Measurements from ENCODE around the gene TDG. TPM values are rescaled to one million over a fixed set of nuclear protein-coding genes. Genes with fewer than 3 reads are reported as not detected.

TDG gene
- total and polyA plus RNA-seq, 10 of the 15 experiments (the other 5 are each of a cell fraction or from before 2014, with no cell fraction given): 29.7 to 68.8 (median 51.2) TPM

DNA sequence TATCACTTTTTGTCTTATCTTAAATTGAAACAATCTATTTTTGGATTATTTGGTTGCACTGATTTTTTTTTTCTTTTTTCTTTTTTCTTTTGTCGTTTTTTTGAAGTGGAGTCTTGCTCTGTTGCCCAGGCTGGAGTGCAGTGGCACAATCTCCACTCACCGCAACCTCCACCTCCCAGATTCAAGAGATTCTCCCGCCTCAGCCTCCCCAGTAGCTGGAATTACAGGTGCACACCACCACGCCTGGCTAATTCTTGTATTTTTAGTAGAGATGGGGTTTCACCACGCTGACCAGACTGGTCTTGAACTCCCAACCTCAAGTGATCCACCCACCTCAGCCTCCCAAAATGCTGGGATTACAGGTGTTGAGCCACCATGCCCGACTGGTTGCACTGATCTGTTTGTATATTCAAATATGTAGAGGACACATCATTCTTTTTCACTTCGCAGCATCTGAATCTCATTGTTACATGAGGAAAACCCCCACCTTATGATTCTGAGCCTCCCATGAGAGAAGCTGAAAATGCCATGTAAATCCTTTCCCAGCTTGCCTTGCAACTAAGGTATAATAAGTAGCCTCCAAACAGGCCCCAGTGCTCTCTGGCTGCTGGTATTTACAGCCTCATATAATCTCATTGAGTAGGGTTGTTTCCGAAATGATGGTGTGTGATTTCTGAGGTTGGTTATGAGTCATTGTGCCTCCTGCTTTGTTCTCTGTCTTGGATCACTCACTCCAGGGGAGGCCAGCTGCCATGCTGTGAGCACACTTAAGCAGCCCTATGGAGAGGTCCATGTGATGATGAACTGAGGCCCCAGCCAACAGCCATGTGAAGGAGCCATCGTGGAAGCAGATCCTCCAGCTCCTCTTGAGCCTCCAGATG is 40.7 kb upstream of the TDG start (continued):
- TF ChIP-seq, protein P1, sequence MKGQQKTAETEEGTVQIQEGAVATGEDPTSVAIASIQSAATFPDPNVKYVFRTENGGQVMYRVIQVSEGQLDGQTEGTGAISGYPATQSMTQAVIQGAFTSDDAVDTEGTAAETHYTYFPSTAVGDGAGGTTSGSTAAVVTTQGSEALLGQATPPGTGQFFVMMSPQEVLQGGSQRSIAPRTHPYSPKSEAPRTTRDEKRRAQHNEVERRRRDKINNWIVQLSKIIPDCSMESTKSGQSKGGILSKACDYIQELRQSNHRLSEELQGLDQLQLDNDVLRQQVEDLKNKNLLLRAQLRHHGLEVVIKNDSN (IDR thresholded peaks at IDR 0.05; ENCODE audit: borderline replicate concordance, extremely low read length, insufficient read depth, low read depth, low read length): no peak
- TF ChIP-seq, protein P2, sequence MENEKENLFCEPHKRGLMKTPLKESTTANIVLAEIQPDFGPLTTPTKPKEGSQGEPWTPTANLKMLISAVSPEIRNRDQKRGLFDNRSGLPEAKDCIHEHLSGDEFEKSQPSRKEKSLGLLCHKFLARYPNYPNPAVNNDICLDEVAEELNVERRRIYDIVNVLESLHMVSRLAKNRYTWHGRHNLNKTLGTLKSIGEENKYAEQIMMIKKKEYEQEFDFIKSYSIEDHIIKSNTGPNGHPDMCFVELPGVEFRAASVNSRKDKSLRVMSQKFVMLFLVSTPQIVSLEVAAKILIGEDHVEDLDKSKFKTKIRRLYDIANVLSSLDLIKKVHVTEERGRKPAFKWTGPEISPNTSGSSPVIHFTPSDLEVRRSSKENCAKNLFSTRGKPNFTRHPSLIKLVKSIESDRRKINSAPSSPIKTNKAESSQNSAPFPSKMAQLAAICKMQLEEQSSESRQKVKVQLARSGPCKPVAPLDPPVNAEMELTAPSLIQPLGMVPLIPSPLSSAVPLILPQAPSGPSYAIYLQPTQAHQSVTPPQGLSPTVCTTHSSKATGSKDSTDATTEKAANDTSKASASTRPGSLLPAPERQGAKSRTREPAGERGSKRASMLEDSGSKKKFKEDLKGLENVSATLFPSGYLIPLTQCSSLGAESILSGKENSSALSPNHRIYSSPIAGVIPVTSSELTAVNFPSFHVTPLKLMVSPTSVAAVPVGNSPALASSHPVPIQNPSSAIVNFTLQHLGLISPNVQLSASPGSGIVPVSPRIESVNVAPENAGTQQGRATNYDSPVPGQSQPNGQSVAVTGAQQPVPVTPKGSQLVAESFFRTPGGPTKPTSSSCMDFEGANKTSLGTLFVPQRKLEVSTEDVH (IDR thresholded peaks at IDR 0.05; ENCODE audit: low read depth, partially characterized antibody): no peak
- no peak for TF ChIP-seq ZNF384 (IDR thresholded peaks at IDR 0.05; ENCODE audit: borderline replicate concordance, low read depth, low read length)
- TF ChIP-seq BHLHE40 (IDR thresholded peaks at IDR 0.05; ENCODE audit: borderline replicate concordance in 1 of 2, low read depth in 2 of 2, low read length in 1 of 2): peak; percentile 68 to 77; a peak in 3 of 4 replicates
- 0 out of 2 replicates have a peak, but pooled peaks have one; percentile 46 for TF ChIP-seq CHD2 (IDR thresholded peaks at IDR 0.05; ENCODE audit: borderline replicate concordance, low read depth, low read length)
- 0 out of 4 replicates have a peak, but pooled peaks of 1 of the 2 experiments have one; percentile 45 for TF ChIP-seq SRF (IDR thresholded peaks at IDR 0.05; ENCODE audit: low read depth in 2 of 2, low read length in 2 of 2)
- no peak for TF ChIP-seq SIX5 (IDR thresholded peaks at IDR 0.05; ENCODE audit: low read depth, low read length, severe bottlenecking)
- TF ChIP-seq, protein P3, sequence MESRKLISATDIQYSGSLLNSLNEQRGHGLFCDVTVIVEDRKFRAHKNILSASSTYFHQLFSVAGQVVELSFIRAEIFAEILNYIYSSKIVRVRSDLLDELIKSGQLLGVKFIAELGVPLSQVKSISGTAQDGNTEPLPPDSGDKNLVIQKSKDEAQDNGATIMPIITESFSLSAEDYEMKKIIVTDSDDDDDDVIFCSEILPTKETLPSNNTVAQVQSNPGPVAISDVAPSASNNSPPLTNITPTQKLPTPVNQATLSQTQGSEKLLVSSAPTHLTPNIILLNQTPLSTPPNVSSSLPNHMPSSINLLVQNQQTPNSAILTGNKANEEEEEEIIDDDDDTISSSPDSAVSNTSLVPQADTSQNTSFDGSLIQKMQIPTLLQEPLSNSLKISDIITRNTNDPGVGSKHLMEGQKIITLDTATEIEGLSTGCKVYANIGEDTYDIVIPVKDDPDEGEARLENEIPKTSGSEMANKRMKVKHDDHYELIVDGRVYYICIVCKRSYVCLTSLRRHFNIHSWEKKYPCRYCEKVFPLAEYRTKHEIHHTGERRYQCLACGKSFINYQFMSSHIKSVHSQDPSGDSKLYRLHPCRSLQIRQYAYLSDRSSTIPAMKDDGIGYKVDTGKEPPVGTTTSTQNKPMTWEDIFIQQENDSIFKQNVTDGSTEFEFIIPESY (IDR thresholded peaks at IDR 0.05): no peak
- 0 out of 2 replicates have a peak, but pooled peaks have one; percentile 77 for TF ChIP-seq RCOR1 (conservative IDR thresholded peaks at IDR 0.05; ENCODE audit: low read depth, low read length)
- TF ChIP-seq RB1 (IDR thresholded peaks at IDR 0.05; ENCODE audit: borderline replicate concordance): no peak
- TF ChIP-seq KDM1A (IDR thresholded peaks at IDR 0.05; ENCODE audit: borderline replicate concordance): no peak
- no peak for TF ChIP-seq MYB (IDR thresholded peaks at IDR 0.05; ENCODE audit: borderline replicate concordance, low read depth, low read length)
- no peak for TF ChIP-seq STAT3 (IDR thresholded peaks at IDR 0.05; ENCODE audit: low read depth, low read length)
- TF ChIP-seq HCFC1 (IDR thresholded peaks at IDR 0.05; ENCODE audit: low read length): no peak
- no peak for TF ChIP-seq KLF5 (IDR thresholded peaks at IDR 0.05; ENCODE audit: partially characterized antibody)
- TF ChIP-seq IKZF2 (IDR thresholded peaks at IDR 0.05): peak; percentile 91 to 92
- no peak for TF ChIP-seq YBX1 (IDR thresholded peaks at IDR 0.05)
- no peak for TF ChIP-seq ZZZ3 (IDR thresholded peaks at IDR 0.05; ENCODE audit: control insufficient read depth, insufficient read length, low read depth)
- peak; percentile 95 for TF ChIP-seq TCF12 (IDR thresholded peaks at IDR 0.05; ENCODE audit: low read depth, low read length)
- peak; percentile 56; the same call in 1 of the 2 replicates for TF ChIP-seq NFYB (IDR thresholded peaks at IDR 0.05; ENCODE audit: insufficient read depth, low read depth, low read length)
- TF ChIP-seq, protein P4, sequence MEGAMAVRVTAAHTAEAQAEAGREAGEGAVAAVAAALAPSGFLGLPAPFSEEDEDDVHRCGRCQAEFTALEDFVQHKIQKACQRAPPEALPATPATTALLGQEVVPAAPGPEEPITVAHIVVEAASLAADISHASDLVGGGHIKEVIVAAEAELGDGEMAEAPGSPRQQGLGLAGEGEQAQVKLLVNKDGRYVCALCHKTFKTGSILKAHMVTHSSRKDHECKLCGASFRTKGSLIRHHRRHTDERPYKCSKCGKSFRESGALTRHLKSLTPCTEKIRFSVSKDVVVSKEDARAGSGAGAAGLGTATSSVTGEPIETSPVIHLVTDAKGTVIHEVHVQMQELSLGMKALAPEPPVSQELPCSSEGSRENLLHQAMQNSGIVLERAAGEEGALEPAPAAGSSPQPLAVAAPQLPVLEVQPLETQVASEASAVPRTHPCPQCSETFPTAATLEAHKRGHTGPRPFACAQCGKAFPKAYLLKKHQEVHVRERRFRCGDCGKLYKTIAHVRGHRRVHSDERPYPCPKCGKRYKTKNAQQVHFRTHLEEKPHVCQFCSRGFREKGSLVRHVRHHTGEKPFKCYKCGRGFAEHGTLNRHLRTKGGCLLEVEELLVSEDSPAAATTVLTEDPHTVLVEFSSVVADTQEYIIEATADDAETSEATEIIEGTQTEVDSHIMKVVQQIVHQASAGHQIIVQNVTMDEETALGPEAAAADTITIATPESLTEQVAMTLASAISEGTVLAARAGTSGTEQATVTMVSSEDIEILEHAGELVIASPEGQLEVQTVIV (IDR thresholded peaks at IDR 0.05; ENCODE audit: borderline replicate concordance, partially characterized antibody): no peak

Data from GM12878 (cell line).